Mucosa of rectum (tissue), 2 donors: ENCODE measurements around the gene CC2D2A.
"Not testable (repeated sequence)": the region's sequence is repeated elsewhere in the genome, so short reads cannot be mapped to it uniquely, and the experiment has no call there.

Experiments used
- H3K27ac ChIP-seq, 2 donors: one replicate each; pipeline ENCODE4 v1.7.0; 2013; ENCODE audit warnings: inconsistent platforms in 2 of 2, low read depth in 2 of 2, low read length in 2 of 2
- H3K27me3 ChIP-seq, 2 donors: one replicate each; pipeline ENCODE4 v1.7.0; 2013; ENCODE audit warnings: low read length in 2 of 2; ENCODE audit not compliant: control insufficient read depth in 2 of 2, insufficient read depth in 2 of 2
- H3K36me3 ChIP-seq, 2 donors: one replicate each; pipeline ENCODE4 v1.7.0; 2013; ENCODE audit warnings: low read length in 2 of 2; ENCODE audit not compliant: control insufficient read depth in 2 of 2, insufficient read depth in 2 of 2
- H3K4me1 ChIP-seq, 2 donors: one replicate each; pipeline ENCODE4 v1.7.0; 2013; ENCODE audit warnings: low read length in 2 of 2, mild to moderate bottlenecking in 1 of 2; ENCODE audit not compliant: control insufficient read depth in 2 of 2, insufficient read depth in 2 of 2
- H3K4me3 ChIP-seq, 2 donors: one replicate each; pipeline ENCODE4 v1.7.0; 2013; ENCODE audit warnings: low read length in 2 of 2
- H3K9ac ChIP-seq, 2 donors: one replicate each; pipeline ENCODE4 v1.7.0; 2013; ENCODE audit warnings: low read length in 2 of 2, low read depth in 1 of 2, mild to moderate bottlenecking in 1 of 2
- H3K9me3 ChIP-seq, 2 donors: one replicate each; pipeline ENCODE4 v1.7.0; 2013; ENCODE audit warnings: low read length in 2 of 2; ENCODE audit not compliant: control insufficient read depth in 2 of 2
- donor health status: healthy.
- donor health status: Normal muscosa, but diverticular disease.

Gene CC2D2A

DNA sequence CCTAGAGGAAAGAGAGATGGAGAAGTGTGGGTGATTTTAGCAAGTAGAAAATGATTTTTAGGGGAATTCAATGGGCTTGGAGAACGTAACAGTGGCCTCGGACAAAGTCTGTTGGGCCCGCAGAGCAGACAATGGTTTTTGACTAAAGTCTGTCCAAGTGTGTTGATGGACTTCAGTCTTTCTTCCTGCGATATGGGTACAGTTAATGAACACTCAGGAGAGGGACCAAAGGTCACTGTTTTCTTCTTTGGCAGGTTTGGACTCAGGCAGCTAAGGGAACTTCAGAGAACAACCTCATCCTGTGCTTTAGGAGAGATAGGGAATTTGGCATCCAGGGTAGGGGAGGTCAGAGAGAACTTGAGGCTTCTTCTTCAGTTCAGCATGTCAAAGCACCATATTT, 38.0 kb downstream of the CC2D2A start:
- Histone ChIP-seq H3K4me3 (no peak overlapping the region), H3K9me3 (no peaks in the 10 kb centered on the region), H3K27me3 (no peaks in the 10 kb centered on the region), H3K4me1 (no peaks in the 10 kb centered on the region), H3K9ac (no peak overlapping the region), H3K27ac (no peak overlapping the region), H3K36me3 (no peaks in the 10 kb centered on the region)

DNA sequence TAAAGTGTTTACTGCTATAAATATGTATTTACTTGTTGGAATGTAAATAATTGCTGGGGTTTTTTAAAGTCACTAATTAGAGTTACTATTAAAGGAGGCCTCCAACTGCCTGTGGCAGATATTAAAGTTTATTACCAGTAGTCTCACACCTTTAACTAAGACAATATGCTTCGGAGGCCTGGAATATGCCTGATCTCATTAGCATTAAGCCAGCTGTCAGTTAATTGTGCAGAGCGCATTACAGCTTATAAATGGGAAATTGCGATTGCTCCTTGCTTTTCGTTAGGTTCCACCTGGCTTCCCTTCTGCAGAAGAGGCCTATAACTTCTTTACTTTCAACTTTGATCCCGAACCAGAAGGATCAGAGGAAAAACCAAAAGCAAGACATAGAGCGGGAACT, 41.3 kb downstream of the CC2D2A start:
- H3K36me3 ChIP-seq = no peaks in the 10 kb centered on the region
- H3K9me3 ChIP-seq = no peaks in the 10 kb centered on the region
- no peaks in the 10 kb centered on the region for H3K27me3 ChIP-seq
- no peaks in the 10 kb centered on the region for H3K4me1 ChIP-seq
- no peak overlapping the region for H3K4me3 ChIP-seq
- H3K27ac ChIP-seq = no peak overlapping the region
- no peak overlapping the region for H3K9ac ChIP-seq

DNA sequence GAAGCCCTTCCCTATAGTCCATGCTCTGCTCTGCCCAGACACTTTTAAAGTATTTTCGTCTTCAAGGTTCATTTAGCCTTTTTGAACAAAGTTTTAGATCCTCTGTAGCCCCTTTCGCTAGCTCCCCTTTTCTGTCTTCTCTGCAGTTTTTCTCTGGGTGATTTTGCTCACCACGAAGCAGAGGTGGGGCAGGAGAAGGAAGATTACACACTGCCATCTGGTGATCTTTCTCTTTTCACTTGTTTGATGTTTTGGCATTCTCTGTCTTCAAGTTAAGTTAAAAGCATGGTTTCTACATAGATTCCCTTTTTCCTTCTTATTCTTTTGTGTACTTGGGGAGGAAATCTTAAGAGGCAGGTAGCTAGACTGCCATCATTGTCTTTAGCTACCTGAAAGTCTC, 43.9 kb downstream of the CC2D2A start:
- H3K9me3 ChIP-seq = no peaks in the 10 kb centered on the region
- no peak overlapping the region for H3K4me3 ChIP-seq
- H3K27me3 ChIP-seq = no peaks in the 10 kb centered on the region
- no peaks in the 10 kb centered on the region for H3K36me3 ChIP-seq
- no peak overlapping the region for H3K27ac ChIP-seq
- no peaks in the 10 kb centered on the region for H3K4me1 ChIP-seq
- H3K9ac ChIP-seq = no peak overlapping the region

DNA sequence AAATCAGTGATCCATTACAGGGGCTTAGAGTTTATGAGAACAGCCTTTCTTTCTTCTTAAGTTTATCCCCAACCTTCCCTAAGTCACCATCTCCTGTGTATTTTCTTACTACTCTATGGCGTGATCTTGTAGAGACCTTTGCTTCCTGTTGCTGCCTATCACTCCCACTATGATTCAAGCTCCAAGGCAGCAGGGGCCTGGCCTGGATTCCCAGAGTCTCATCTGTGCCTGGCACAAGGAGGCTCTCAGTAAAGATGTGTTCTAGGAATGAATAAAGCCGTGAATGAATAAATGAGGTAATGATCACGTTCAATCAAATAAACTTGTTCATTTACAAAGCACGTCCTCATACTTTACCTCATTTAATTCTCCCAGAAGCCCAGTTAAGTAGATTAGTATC, 45.4 kb downstream of the CC2D2A start:
- Histone ChIP-seq H3K4me3 (no peak overlapping the region), H3K9ac (no peak overlapping the region), H3K9me3 (no peaks in the 10 kb centered on the region), H3K27me3 (no peaks in the 10 kb centered on the region), H3K4me1 (no peaks in the 10 kb centered on the region), H3K36me3 (no peaks in the 10 kb centered on the region), H3K27ac (no peak overlapping the region)

DNA sequence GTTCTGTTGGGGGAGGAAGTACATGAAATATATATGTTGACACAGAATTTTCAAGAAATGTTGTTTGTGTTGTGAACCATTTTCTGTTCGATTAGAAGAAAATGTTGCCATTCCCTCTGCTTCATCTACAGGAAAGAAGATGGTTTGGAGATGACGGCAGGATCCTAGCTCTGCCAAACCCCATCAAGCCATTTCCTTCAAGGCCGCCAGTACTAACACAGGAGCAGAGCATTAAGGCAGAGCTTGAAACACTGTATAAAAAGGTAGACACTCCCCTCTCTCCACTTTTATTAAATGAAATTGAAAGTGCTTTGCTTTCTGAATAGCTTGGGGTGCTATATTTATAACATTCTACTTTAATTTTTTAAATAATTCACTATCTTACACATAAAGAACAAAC, 46.8 kb downstream of the CC2D2A start:
- H3K4me1 ChIP-seq = no peaks in the 10 kb centered on the region
- no peaks in the 10 kb centered on the region for H3K27me3 ChIP-seq
- H3K36me3 ChIP-seq = no peaks in the 10 kb centered on the region
- H3K27ac ChIP-seq = no peak overlapping the region
- no peak overlapping the region for H3K4me3 ChIP-seq
- no peaks in the 10 kb centered on the region for H3K9me3 ChIP-seq
- no peak overlapping the region for H3K9ac ChIP-seq

DNA sequence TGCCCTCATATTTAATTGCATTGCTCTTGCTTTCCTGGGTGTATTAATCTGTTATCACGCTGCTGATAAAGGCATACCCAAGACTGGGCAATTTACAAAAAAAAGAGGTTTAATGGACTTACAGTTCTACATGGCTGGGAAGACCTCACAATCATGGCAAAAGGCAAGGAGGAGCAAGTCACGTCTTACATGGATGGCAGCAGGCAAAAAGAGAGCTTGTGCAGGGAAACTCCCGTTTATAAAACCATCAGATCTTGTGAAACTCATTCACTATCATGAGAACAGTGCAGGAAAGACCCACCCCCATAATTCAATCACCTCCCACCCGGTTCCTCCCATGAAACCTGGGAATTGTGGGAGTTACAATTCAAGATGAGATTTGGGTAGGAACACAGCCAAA, 48.0 kb downstream of the CC2D2A start:
- H3K36me3 ChIP-seq, H3K27me3 ChIP-seq, H3K9ac ChIP-seq, H3K27ac ChIP-seq, H3K4me1 ChIP-seq, H3K9me3 ChIP-seq, H3K4me3 ChIP-seq: not testable (repeated sequence)

DNA sequence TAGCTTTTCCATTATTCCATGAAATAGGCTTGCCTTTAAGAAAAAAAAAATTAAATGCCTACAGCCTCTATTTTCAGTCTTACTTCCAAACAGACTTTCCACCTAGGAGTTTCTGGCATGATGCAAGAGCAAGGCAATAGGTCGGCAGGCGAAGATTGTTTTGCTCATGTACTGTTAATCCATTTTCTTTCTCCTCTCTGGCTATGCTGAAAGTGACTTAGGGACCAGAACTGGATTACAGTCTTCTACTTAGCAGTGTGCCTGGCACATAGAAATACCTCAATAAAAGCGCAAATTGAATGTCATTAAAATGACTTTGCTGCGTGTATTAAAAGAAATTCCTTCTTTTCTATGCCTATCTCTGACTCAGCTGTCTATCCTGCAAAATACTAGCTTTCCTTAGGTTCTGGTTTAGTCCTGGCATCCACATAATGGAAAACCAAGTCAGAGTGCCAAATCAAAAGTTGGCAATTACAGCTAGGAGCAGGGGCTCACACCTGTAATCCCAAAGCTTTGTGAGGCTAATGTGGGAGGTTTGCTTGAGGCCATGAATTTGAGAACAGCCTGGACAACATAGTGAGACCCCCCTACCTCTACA, 51.9 kb downstream of the CC2D2A start:
- no peaks in the 10 kb centered on the region for H3K36me3 ChIP-seq
- H3K27ac ChIP-seq = no peak overlapping the region
- H3K4me1 ChIP-seq = no peaks in the 10 kb centered on the region
- no peak overlapping the region for H3K4me3 ChIP-seq
- no peak overlapping the region for H3K9ac ChIP-seq
- no peaks in the 10 kb centered on the region for H3K9me3 ChIP-seq
- no peaks in the 10 kb centered on the region for H3K27me3 ChIP-seq

DNA sequence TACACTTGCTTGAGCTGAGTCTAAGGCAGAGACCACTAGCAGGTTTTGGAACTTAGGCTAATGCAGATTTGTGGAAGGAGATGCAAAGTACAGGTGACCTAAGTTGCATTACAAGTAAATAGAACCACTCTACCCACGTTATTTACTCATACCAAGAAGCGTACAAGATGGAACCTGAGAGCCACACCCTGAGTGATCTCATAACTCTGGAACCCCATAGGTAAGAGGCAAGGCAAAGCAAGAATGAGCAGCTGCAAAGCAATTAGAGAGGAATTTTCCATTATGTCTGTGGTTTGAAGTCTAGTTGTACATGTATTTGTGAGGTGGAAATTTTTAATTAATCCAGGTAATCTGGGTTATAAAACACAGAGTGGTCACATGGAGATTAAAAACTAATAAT, 55.4 kb downstream of the CC2D2A start:
- no peaks in the 10 kb centered on the region for H3K4me1 ChIP-seq
- no peak overlapping the region for H3K9ac ChIP-seq
- no peaks in the 10 kb centered on the region for H3K27me3 ChIP-seq
- no peaks in the 10 kb centered on the region for H3K36me3 ChIP-seq
- no peak overlapping the region for H3K4me3 ChIP-seq
- no peak overlapping the region for H3K27ac ChIP-seq
- no peaks in the 10 kb centered on the region for H3K9me3 ChIP-seq

DNA sequence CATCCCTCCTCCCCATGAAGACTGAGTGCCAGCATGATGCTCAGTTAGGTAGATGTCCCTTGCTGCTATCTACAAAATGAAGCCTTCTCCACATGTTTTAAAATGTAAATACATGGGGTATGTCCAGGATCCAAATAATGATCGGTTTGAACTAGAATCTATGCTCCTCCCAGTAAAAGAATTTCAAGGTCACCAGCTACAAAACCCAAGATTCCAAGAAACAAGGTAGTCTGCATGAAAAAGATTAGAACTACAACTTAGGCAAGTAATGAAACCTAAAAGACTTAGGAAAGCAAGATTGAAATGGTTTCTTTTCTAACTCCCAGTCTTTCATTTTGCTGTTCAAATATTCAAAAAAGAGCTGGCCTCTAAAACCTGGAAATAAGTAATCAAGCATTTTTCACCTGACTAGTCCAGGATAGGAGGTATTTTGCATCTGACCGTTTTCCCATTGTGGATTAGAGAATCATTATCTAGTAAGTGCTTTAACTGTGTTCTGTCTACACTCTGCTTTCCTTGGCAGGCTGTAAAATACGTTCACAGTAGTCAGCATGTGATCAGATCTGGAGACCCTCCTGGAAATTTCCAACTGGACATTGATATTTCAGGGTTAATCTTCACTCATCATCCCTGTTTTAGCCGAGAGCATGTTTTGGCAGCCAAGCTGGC, 57.4 kb downstream of the CC2D2A start:
- Histone ChIP-seq H3K9me3 (no peaks in the 10 kb centered on the region), H3K27ac (no peak overlapping the region), H3K4me1 (no peaks in the 10 kb centered on the region), H3K36me3 (no peaks in the 10 kb centered on the region), H3K4me3 (no peak overlapping the region), H3K27me3 (no peaks in the 10 kb centered on the region), H3K9ac (no peak overlapping the region)

DNA sequence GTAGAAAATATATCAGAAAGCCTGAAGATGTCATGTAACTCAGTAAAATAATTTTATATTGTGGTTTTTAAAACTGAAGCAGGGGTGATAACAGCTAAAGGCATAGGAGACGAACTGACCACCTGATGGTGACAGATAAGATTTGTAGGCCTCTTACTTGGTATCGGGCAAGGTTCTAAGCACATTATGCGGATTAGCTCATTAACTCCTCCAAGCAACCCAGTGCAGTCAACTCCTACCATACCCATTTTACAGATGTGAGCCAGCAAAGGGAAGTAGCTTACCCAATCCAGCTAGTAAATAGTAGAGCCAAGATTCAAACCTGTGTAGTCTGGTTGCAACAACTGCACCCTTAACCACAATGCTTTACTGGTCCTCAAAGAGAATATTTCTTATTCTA, 62.1 kb downstream of the CC2D2A start:
- Histone ChIP-seq H3K27ac (no peak overlapping the region), H3K4me1 (no peaks in the 10 kb centered on the region), H3K36me3 (no peaks in the 10 kb centered on the region), H3K4me3 (no peak overlapping the region), H3K9ac (no peak overlapping the region), H3K9me3 (no peaks in the 10 kb centered on the region), H3K27me3 (no peaks in the 10 kb centered on the region)
